ENCODE measurements around the gene INPP5E.
A peak's percentile ranks its signal among the peaks of the same experiment; 100 is the strongest.

INPP5E gene

GRCh38 chr9:136447173-136447778 lies 7.6 kb upstream of the INPP5E start:
- intact Hi-C loops (cut with micrococcal nuclease): no loop called here
- H3K27me3 Mint-ChIP-seq: no peaks in the 10 kb centered on the region
- no peaks in the 10 kb centered on the region for H3K9me3 Mint-ChIP-seq
- no peak overlapping the region for H3K27ac Mint-ChIP-seq
- peaks cover 100% of the 10 kb centered on the region for H3K36me3 Mint-ChIP-seq (ENCODE audit: low read depth)
- H3K4me3 Mint-ChIP-seq: no peak overlapping the region
- H3K4me1 Mint-ChIP-seq (ENCODE audit: low read depth): no peaks in the 10 kb centered on the region

- H3K36me3 Mint-ChIP-seq (ENCODE audit: low read depth): peaks cover 100% of the 10 kb centered on the region
Measured at GRCh38 chr9:136445799-136446198, 6.2 kb upstream of the INPP5E start.

GRCh38 chr9:136444102-136444501 lies 4.5 kb upstream of the INPP5E start:
- Mint-ChIP-seq H3K4me1 (ENCODE audit: low read depth) (no peaks in the 10 kb centered on the region), H3K9me3 (no peaks in the 10 kb centered on the region), H3K36me3 (ENCODE audit: low read depth) (peaks cover 86% of the 10 kb centered on the region), H3K4me3 (no peak overlapping the region), H3K27ac (no peak overlapping the region), H3K27me3 (no peaks in the 10 kb centered on the region)
- intact Hi-C loops (cut with micrococcal nuclease): no loop called here

More at GRCh38 chr9:136445799-136446198, 6.2 kb upstream of the INPP5E start:
- intact Hi-C loops (cut with micrococcal nuclease): no loop called here
- Mint-ChIP-seq H3K27me3 (no peaks in the 10 kb centered on the region), H3K4me1 (ENCODE audit: low read depth) (no peaks in the 10 kb centered on the region), H3K9me3 (no peaks in the 10 kb centered on the region), H3K4me3 (no peak overlapping the region), H3K27ac (no peak overlapping the region)

- no peaks in the 10 kb centered on the region for H3K9me3 Mint-ChIP-seq
- H3K4me1 Mint-ChIP-seq (ENCODE audit: low read depth): no peaks in the 10 kb centered on the region
- no peak overlapping the region for H3K27ac Mint-ChIP-seq
- H3K27me3 Mint-ChIP-seq: peaks cover 2% of the 10 kb centered on the region
- intact Hi-C loops (cut with micrococcal nuclease): no loop called here
- no peak overlapping the region for H3K4me3 Mint-ChIP-seq
- peaks cover 82% of the 10 kb centered on the region for H3K36me3 Mint-ChIP-seq (ENCODE audit: low read depth)
Measured at GRCh38 chr9:136443687-136444086, 4.0 kb upstream of the INPP5E start.

- Mint-ChIP-seq H3K27me3 (peaks cover 3% of the 10 kb centered on the region), H3K4me1 (ENCODE audit: low read depth) (peaks cover 5% of the 10 kb centered on the region), H3K27ac (no peak overlapping the region), H3K36me3 (ENCODE audit: low read depth) (peaks cover 76% of the 10 kb centered on the region), H3K9me3 (no peaks in the 10 kb centered on the region), H3K4me3 (no peak overlapping the region)
- intact Hi-C loops (cut with micrococcal nuclease): no loop called here
Measured at GRCh38 chr9:136443087-136443486, 3.4 kb upstream of the INPP5E start.

- H3K4me3 Mint-ChIP-seq: no peak overlapping the region
- no peaks in the 10 kb centered on the region for H3K9me3 Mint-ChIP-seq
- peaks cover 3% of the 10 kb centered on the region for H3K27me3 Mint-ChIP-seq
- peaks cover 13% of the 10 kb centered on the region for H3K4me1 Mint-ChIP-seq (ENCODE audit: low read depth)
- H3K36me3 Mint-ChIP-seq (ENCODE audit: low read depth): peaks cover 75% of the 10 kb centered on the region
- H3K27ac Mint-ChIP-seq: no peak overlapping the region
- intact Hi-C loops (cut with micrococcal nuclease): no loop called here
Measured at GRCh38 chr9:136442265-136442664, 2.6 kb upstream of the INPP5E start.

GRCh38 chr9:136441681-136442245 lies 2.1 kb upstream of the INPP5E start:
- intact Hi-C loops (cut with micrococcal nuclease): no loop called here
- H3K27ac Mint-ChIP-seq: no peak overlapping the region
- H3K9me3 Mint-ChIP-seq: no peaks in the 10 kb centered on the region
- peaks cover 3% of the 10 kb centered on the region for H3K27me3 Mint-ChIP-seq
- H3K4me1 Mint-ChIP-seq (ENCODE audit: low read depth): peaks cover 18% of the 10 kb centered on the region
- no peak overlapping the region for H3K4me3 Mint-ChIP-seq
- H3K36me3 Mint-ChIP-seq (ENCODE audit: low read depth): peaks cover 75% of the 10 kb centered on the region

GRCh38 chr9:136441191-136441680 lies 1.6 kb upstream of the INPP5E start:
- Mint-ChIP-seq H3K4me3 (no peak overlapping the region), H3K9me3 (no peaks in the 10 kb centered on the region), H3K4me1 (ENCODE audit: low read depth) (peaks cover 23% of the 10 kb centered on the region), H3K27me3 (peaks cover 3% of the 10 kb centered on the region), H3K27ac (no peak overlapping the region), H3K36me3 (ENCODE audit: low read depth) (peaks cover 74% of the 10 kb centered on the region)
- intact Hi-C loops (cut with micrococcal nuclease): no loop called here

- Mint-ChIP-seq H3K27ac (peak overlapping the region; percentile 60), H3K27me3 (peaks cover 3% of the 10 kb centered on the region), H3K4me3 (peak overlapping the region; percentile 76), H3K9me3 (no peaks in the 10 kb centered on the region), H3K36me3 (ENCODE audit: low read depth) (peaks cover 73% of the 10 kb centered on the region), H3K4me1 (ENCODE audit: low read depth) (peaks cover 29% of the 10 kb centered on the region)
- intact Hi-C loops (cut with micrococcal nuclease): no loop called here
Measured at GRCh38 chr9:136438548-136439480, 831 bp downstream of the INPP5E start.

- H3K4me3 Mint-ChIP-seq: peak overlapping the region; percentile 76
- H3K27ac Mint-ChIP-seq: peak overlapping the region; percentile 60
- peaks cover 3% of the 10 kb centered on the region for H3K27me3 Mint-ChIP-seq
- no peaks in the 10 kb centered on the region for H3K9me3 Mint-ChIP-seq
- H3K36me3 Mint-ChIP-seq (ENCODE audit: low read depth): peaks cover 73% of the 10 kb centered on the region
- H3K4me1 Mint-ChIP-seq (ENCODE audit: low read depth): peaks cover 29% of the 10 kb centered on the region
- intact Hi-C loops (cut with micrococcal nuclease): no loop called here
Measured at GRCh38 chr9:136437839-136438547, 1.7 kb downstream of the INPP5E start.

GRCh38 chr9:136437430-136437829 lies 2.2 kb downstream of the INPP5E start:
- Mint-ChIP-seq H3K27ac (peak overlapping the region; percentile 60), H3K4me1 (ENCODE audit: low read depth) (peaks cover 29% of the 10 kb centered on the region), H3K9me3 (no peaks in the 10 kb centered on the region), H3K4me3 (peak overlapping the region; percentile 76), H3K36me3 (ENCODE audit: low read depth) (peaks cover 73% of the 10 kb centered on the region), H3K27me3 (peaks cover 3% of the 10 kb centered on the region)
- intact Hi-C loops (cut with micrococcal nuclease): no loop called here

- H3K27me3 Mint-ChIP-seq: peaks cover 3% of the 10 kb centered on the region
- no peaks in the 10 kb centered on the region for H3K9me3 Mint-ChIP-seq
- H3K4me3 Mint-ChIP-seq: no peak overlapping the region
- intact Hi-C loops (cut with micrococcal nuclease): no loop called here
- peaks cover 69% of the 10 kb centered on the region for H3K36me3 Mint-ChIP-seq (ENCODE audit: low read depth)
- no peak overlapping the region for H3K27ac Mint-ChIP-seq
- peaks cover 29% of the 10 kb centered on the region for H3K4me1 Mint-ChIP-seq (ENCODE audit: low read depth)
Measured at GRCh38 chr9:136436055-136436634, 3.5 kb downstream of the INPP5E start.

GRCh38 chr9:136434580-136435169 lies 5.0 kb downstream of the INPP5E start:
- Mint-ChIP-seq H3K4me1 (ENCODE audit: low read depth) (peaks cover 29% of the 10 kb centered on the region), H3K4me3 (no peak overlapping the region), H3K9me3 (no peaks in the 10 kb centered on the region), H3K27ac (no peak overlapping the region), H3K36me3 (ENCODE audit: low read depth) (peaks cover 77% of the 10 kb centered on the region), H3K27me3 (peaks cover 3% of the 10 kb centered on the region)
- intact Hi-C loops (cut with micrococcal nuclease): no loop called here
